H1 (cell line): ENCODE results near the gene CFAP61.

Experiments used
- MAFK ChIP-seq: IDR thresholded peaks from 2 replicates; pipeline ENCODE4 v1.6.1; 2012; ENCODE audit warnings: low read depth, mild to moderate bottlenecking, improper control_type of control experiment, low read length
- NRF1 ChIP-seq: IDR thresholded peaks from 2 replicates; pipeline ENCODE4 v1.6.1; 2011; ENCODE audit warnings: mild to moderate bottlenecking, low read depth, low read length, improper control_type of control experiment
- ZNF274 ChIP-seq: IDR thresholded peaks from 2 replicates; pipeline ENCODE4 v1.7.0; 2012; ENCODE audit warnings: low read length, borderline replicate concordance; ENCODE audit errors: extremely low read depth

GRCh38 chr20:20228351-20228750 lies 176.0 kb downstream of the CFAP61 start:
- TF ChIP-seq NRF1 (no peak), ZNF274 (no peak), MAFK (no peak)
